ENCODE results near the gene SEMA3E. TPM values are rescaled to one million over a fixed set of nuclear protein-coding genes. Genes with fewer than 3 reads are reported as not detected.

The SEMA3E gene
- total RNA-seq, 2 donors from 2014 or later: 339 to 438 TPM

- no peaks in the 10 kb centered on the region for H3K9me3 ChIP-seq (ENCODE audit: control insufficient read depth, low read length)
- TF ChIP-seq, protein P1, sequence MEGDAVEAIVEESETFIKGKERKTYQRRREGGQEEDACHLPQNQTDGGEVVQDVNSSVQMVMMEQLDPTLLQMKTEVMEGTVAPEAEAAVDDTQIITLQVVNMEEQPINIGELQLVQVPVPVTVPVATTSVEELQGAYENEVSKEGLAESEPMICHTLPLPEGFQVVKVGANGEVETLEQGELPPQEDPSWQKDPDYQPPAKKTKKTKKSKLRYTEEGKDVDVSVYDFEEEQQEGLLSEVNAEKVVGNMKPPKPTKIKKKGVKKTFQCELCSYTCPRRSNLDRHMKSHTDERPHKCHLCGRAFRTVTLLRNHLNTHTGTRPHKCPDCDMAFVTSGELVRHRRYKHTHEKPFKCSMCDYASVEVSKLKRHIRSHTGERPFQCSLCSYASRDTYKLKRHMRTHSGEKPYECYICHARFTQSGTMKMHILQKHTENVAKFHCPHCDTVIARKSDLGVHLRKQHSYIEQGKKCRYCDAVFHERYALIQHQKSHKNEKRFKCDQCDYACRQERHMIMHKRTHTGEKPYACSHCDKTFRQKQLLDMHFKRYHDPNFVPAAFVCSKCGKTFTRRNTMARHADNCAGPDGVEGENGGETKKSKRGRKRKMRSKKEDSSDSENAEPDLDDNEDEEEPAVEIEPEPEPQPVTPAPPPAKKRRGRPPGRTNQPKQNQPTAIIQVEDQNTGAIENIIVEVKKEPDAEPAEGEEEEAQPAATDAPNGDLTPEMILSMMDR (conservative IDR thresholded peaks at IDR 0.05): no peak
- no peaks in the 10 kb centered on the region for H3K9me3 Mint-ChIP-seq
- H3K27ac Mint-ChIP-seq: no peak overlapping the region
- H3K4me1 ChIP-seq (ENCODE audit: control insufficient read depth, insufficient read depth, low read length): no peaks in the 10 kb centered on the region
- DNase-seq: no peak
- no peaks in the 10 kb centered on the region for H3K36me3 Mint-ChIP-seq (ENCODE audit: low read depth)
- no peaks in the 10 kb centered on the region for H3K27me3 Mint-ChIP-seq (ENCODE audit: insufficient read depth)
- H3K27me3 ChIP-seq (ENCODE audit: control insufficient read depth, insufficient read depth, low read length, poor library complexity, severe bottlenecking): no peaks in the 10 kb centered on the region
- no peak overlapping the region for H3K27ac ChIP-seq (ENCODE audit: low read depth, low read length)
- no peaks in the 10 kb centered on the region for H3K4me1 Mint-ChIP-seq
- H3K36me3 ChIP-seq (ENCODE audit: control insufficient read depth, insufficient read depth, low read length): no peaks in the 10 kb centered on the region
- 89 to 95% methylated on average over 2 of the region's 2 CpGs for WGBS, 2 experiments (ENCODE audit: insufficient coverage in 1 of 2, insufficient read length in 1 of 2)
- no peak overlapping the region for H3K9ac ChIP-seq (ENCODE audit: extremely low read depth, low read length, poor library complexity, severe bottlenecking)
- H3K4me3 ChIP-seq (ENCODE audit: low read length): no peak overlapping the region
- H3K4me3 Mint-ChIP-seq: no peak overlapping the region
Observed at GRCh38 chr7:83324596-83324995, 324.3 kb downstream of the SEMA3E start.

- Histone ChIP-seq H3K27me3 (ENCODE audit: control insufficient read depth, insufficient read depth, low read length, poor library complexity, severe bottlenecking) (no peaks in the 10 kb centered on the region), H3K27ac (ENCODE audit: low read depth, low read length) (no peak overlapping the region), H3K9ac (ENCODE audit: extremely low read depth, low read length, poor library complexity, severe bottlenecking) (no peak overlapping the region), H3K4me1 (ENCODE audit: control insufficient read depth, insufficient read depth, low read length) (no peaks in the 10 kb centered on the region), H3K9me3 (ENCODE audit: control insufficient read depth, low read length) (no peaks in the 10 kb centered on the region), H3K4me3 (ENCODE audit: low read length) (no peak overlapping the region), H3K36me3 (ENCODE audit: control insufficient read depth, insufficient read depth, low read length) (no peaks in the 10 kb centered on the region)
- H3K4me1 Mint-ChIP-seq: peaks cover 8% of the 10 kb centered on the region
- H3K9me3 Mint-ChIP-seq: no peaks in the 10 kb centered on the region
- whole genome bisulfite sequencing, 2 experiments (ENCODE audit: insufficient coverage in 1 of 2, insufficient read length in 1 of 2): 88 to 90% methylated on average over 1 of the region's 1 CpG
- H3K36me3 Mint-ChIP-seq (ENCODE audit: low read depth): no peaks in the 10 kb centered on the region
- TF ChIP-seq, protein P1 (conservative IDR thresholded peaks at IDR 0.05): no peak
- no peak overlapping the region for H3K27ac Mint-ChIP-seq
- DNase-seq: no peak
- H3K4me3 Mint-ChIP-seq: no peak overlapping the region
- H3K27me3 Mint-ChIP-seq (ENCODE audit: insufficient read depth): no peaks in the 10 kb centered on the region
Observed at GRCh38 chr7:83321011-83321410, 327.9 kb downstream of the SEMA3E start.

- no peaks in the 10 kb centered on the region for H3K36me3 Mint-ChIP-seq (ENCODE audit: low read depth)
- no peak for DNase-seq
- H3K27me3 Mint-ChIP-seq (ENCODE audit: insufficient read depth): no peaks in the 10 kb centered on the region
- H3K4me1 ChIP-seq (ENCODE audit: control insufficient read depth, insufficient read depth, low read length): no peaks in the 10 kb centered on the region
- H3K36me3 ChIP-seq (ENCODE audit: control insufficient read depth, insufficient read depth, low read length): no peaks in the 10 kb centered on the region
- no CpG with 5 or more reads among the region's 1 CpG for WGBS, 2 experiments (ENCODE audit: insufficient coverage in 1 of 2, insufficient read length in 1 of 2)
- no peak overlapping the region for H3K27ac ChIP-seq (ENCODE audit: low read depth, low read length)
- H3K4me1 Mint-ChIP-seq: peaks cover 2% of the 10 kb centered on the region
- no peaks in the 10 kb centered on the region for H3K27me3 ChIP-seq (ENCODE audit: control insufficient read depth, insufficient read depth, low read length, poor library complexity, severe bottlenecking)
- no peak overlapping the region for H3K9ac ChIP-seq (ENCODE audit: extremely low read depth, low read length, poor library complexity, severe bottlenecking)
- H3K27ac Mint-ChIP-seq: no peak overlapping the region
- no peaks in the 10 kb centered on the region for H3K9me3 Mint-ChIP-seq
- no peak overlapping the region for H3K4me3 ChIP-seq (ENCODE audit: low read length)
- no peaks in the 10 kb centered on the region for H3K9me3 ChIP-seq (ENCODE audit: control insufficient read depth, low read length)
- no peak overlapping the region for H3K4me3 Mint-ChIP-seq
- TF ChIP-seq, protein P1 (conservative IDR thresholded peaks at IDR 0.05): no peak
Observed at GRCh38 chr7:83313931-83314330, 335.0 kb downstream of the SEMA3E start.
